ENCODE data around the gene CASTOR1.

The CASTOR1 gene

GRCh38 chr22:30321461-30321860 is 32.2 kb upstream of the CASTOR1 start:
- Histone ChIP-seq H3K4me3 (ENCODE audit: low read depth, low read length) (no peak overlapping the region), H3K27ac (ENCODE audit: extremely low read depth, low read depth, low read length) (no peak overlapping the region), H3K4me1 (ENCODE audit: control insufficient read depth, insufficient read depth, low read length) (peaks cover 3% of the 10 kb centered on the region; the same call in 1 of the 2 replicates), H3K9me3 (ENCODE audit: control insufficient read depth, insufficient read depth, low read depth, low read length) (no peaks in the 10 kb centered on the region), H3K36me3 (ENCODE audit: control insufficient read depth in 2 of 2, insufficient read depth in 1 of 2, low read length in 2 of 2) (peaks cover 0 to 27% of the 10 kb centered on the region in 2 experiments; a peak in 2 of 3 replicates)
- TF ChIP-seq OSR2 (tag by site-specific recombination; IDR thresholded peaks at IDR 0.05) (no peak), ZNF248 (tag by site-specific recombination; IDR thresholded peaks at IDR 0.05) (no peak), ZFHX2 (tag by site-specific recombination; conservative IDR thresholded peaks at IDR 0.05) (no peak), ZSCAN5A (tag by site-specific recombination; IDR thresholded peaks at IDR 0.05) (no peak), ZNF311 (tag by site-specific recombination; IDR thresholded peaks at IDR 0.05; ENCODE audit: borderline replicate concordance) (no peak), PRDM6 (tag by site-specific recombination; IDR thresholded peaks at IDR 0.05) (no peak), ZNF324 (tag by site-specific recombination; IDR thresholded peaks at IDR 0.05) (no peak)
- CTCF ChIA-PET = interaction anchor here (2.9 kb wide), 1 partner anchor 11 kb away, joined by 7 read pairs; no protein-coding TSS in a partner anchor
- POLR2A ChIA-PET = interaction anchor here (1.3 kb wide), 1 partner anchor 35 kb away, joined by 3 read pairs; the partner anchor contains the start of genes CCDC157 and SF3A1

GRCh38 chr22:30320021-30320556 is 30.8 kb upstream of the CASTOR1 start:
- POLR2A ChIA-PET = no interaction called here
- H3K36me3 ChIP-seq (ENCODE audit: control insufficient read depth in 2 of 2, insufficient read depth in 1 of 2, low read length in 2 of 2) = peaks cover 0 to 31% of the 10 kb centered on the region in 2 experiments; a peak in 2 of 3 replicates
- CTCF ChIA-PET = interaction anchor here (0.6 kb wide), 2 partner anchors 9 to 24 kb away, joined by 3 read pairs; no protein-coding TSS in a partner anchor
- H3K27ac ChIP-seq (ENCODE audit: extremely low read depth, low read depth, low read length) = no peak overlapping the region
- H3K4me3 ChIP-seq (ENCODE audit: low read depth, low read length) = no peak overlapping the region
- no peaks in the 10 kb centered on the region for H3K9me3 ChIP-seq (ENCODE audit: control insufficient read depth, insufficient read depth, low read depth, low read length)
- H3K4me1 ChIP-seq (ENCODE audit: control insufficient read depth, insufficient read depth, low read length) = no peaks in the 10 kb centered on the region
- TF ChIP-seq ZFP69B (tag by site-specific recombination; IDR thresholded peaks at IDR 0.05) (no peak), ZFP3 (tag by site-specific recombination; IDR thresholded peaks at IDR 0.05; ENCODE audit: low read depth) (no peak), ZNF629 (tag by site-specific recombination; IDR thresholded peaks at IDR 0.05) (no peak), ZNF140 (tag by site-specific recombination; IDR thresholded peaks at IDR 0.05) (no peak), ZNF211 (tag by site-specific recombination; IDR thresholded peaks at IDR 0.05; ENCODE audit: low read depth) (no peak), BCL11A (tag by site-specific recombination; IDR thresholded peaks at IDR 0.05; ENCODE audit: low read depth) (no peak), PRDM10 (tag by site-specific recombination; IDR thresholded peaks at IDR 0.05) (no peak), INSM2 (tag by site-specific recombination; IDR thresholded peaks at IDR 0.05) (no peak), AEBP2 (tag by site-specific recombination; IDR thresholded peaks at IDR 0.05; ENCODE audit: borderline replicate concordance) (no peak), ZNF76 (tag by site-specific recombination; IDR thresholded peaks at IDR 0.05; ENCODE audit: borderline replicate concordance, low read depth) (no peak), ZNF513 (tag by site-specific recombination; IDR thresholded peaks at IDR 0.05) (no peak), ZNF394 (tag by site-specific recombination; IDR thresholded peaks at IDR 0.05; ENCODE audit: borderline replicate concordance) (no peak)
